Peyer's patch (tissue), 4 donors: ENCODE measurements around the gene JPT1.

Experiments used
- CTCF ChIP-seq, 6 experiments: fragments of 450-650 bp in 4 of 6; fragments of 200-600 bp in 2 of 6; sonication (generic) in 1 of 6; IDR thresholded peaks; one replicate each; pipeline ENCODE4 v1.5.1; 2017 to 2019; ENCODE audit warnings: antibody characterized with exemption in 6 of 6, mild to moderate bottlenecking in 3 of 6, moderate library complexity in 1 of 6
- POLR2A ChIP-seq, 2 donors: fragments of 450-650 bp; IDR thresholded peaks; one replicate each; pipeline ENCODE4 v1.5.1; 2017; ENCODE audit warnings: antibody characterized with exemption in 2 of 2, mild to moderate bottlenecking in 2 of 2, moderate library complexity in 2 of 2

- TF ChIP-seq CTCF (IDR thresholded peaks at IDR 0.05) (no peak), POLR2A (IDR thresholded peaks at IDR 0.05) (peak in 1 of 2 donors; percentile 63)
These were observed 58.2 kb downstream of the JPT1 start for GRCh38 chr17:75096082-75096625.
